OCI-LY1 (cell line): ENCODE measurements around the gene JOSD1.

Source experiments
- CTCF ChIP-seq: fragments of 200-600 bp; sonication (generic), shearing (Covaris generic); IDR thresholded peaks from 2 replicates; pipeline ENCODE4 v1.5.1; 2017; ENCODE audit warnings: mild to moderate bottlenecking, antibody characterized with exemption, low read length, moderate library complexity, mixed read lengths
- EZH2 ChIP-seq: fragments of 200-600 bp; sonication (generic), shearing (Covaris generic); IDR thresholded peaks from 2 replicates; pipeline ENCODE4 v1.8.0; 2017; ENCODE audit warnings: borderline replicate concordance, mixed run types, mild to moderate bottlenecking, antibody characterized with exemption, low read length, moderate library complexity, mixed read lengths

- TF ChIP-seq CTCF (no peak), EZH2 (no peak)
Observed at GRCh38 chr22:38710351-38710750, 9.6 kb upstream of the JOSD1 start.
